ENCODE results near the gene ETV6.
A peak's percentile ranks its signal among the peaks of the same experiment; 100 is the strongest.
"Not testable (repeated sequence)": the region's sequence is repeated elsewhere in the genome, so short reads cannot be mapped to it uniquely, and the experiment has no call there.

ETV6 gene

GRCh38 chr12:11888029-11888428 lies 238.6 kb downstream of the ETV6 start:
- no peak for DNase-seq (ENCODE audit: low read depth)

GRCh38 chr12:11891346-11891745 lies 241.9 kb downstream of the ETV6 start:
- DNase-seq (ENCODE audit: low read depth), result no peak

DNA sequence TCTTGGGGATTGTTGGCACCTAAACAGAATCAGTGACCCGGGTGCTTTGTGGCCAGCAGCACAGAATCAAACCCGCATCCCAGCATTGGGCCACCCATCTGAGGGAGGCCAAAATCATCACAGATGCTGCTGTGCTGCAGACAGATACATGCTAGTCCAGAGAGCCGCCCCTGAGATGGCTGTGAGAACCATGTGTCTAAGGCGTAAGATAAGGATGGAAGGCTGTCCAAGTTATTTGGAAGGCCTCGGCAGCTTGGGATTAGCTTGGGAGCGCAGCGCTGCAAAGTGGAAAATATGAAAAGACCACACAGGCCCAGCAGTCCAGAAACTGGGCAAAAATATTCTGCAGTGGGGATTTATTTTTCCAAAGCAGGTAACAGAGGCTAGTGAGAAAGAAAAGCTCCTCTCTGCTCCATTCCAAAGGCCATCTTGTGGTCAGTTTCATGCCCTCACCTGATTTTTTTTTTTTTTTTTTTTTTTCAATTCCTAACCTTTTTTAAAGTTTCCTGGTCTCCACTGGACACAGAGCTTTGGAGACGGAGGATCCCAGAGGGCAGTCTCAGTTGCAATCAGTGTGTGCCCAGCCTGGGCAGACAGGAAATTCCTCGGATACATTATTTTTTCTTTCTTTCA lies 242.4 kb downstream of the ETV6 start:
- no peak for DNase-seq (ENCODE audit: low read depth)

DNA sequence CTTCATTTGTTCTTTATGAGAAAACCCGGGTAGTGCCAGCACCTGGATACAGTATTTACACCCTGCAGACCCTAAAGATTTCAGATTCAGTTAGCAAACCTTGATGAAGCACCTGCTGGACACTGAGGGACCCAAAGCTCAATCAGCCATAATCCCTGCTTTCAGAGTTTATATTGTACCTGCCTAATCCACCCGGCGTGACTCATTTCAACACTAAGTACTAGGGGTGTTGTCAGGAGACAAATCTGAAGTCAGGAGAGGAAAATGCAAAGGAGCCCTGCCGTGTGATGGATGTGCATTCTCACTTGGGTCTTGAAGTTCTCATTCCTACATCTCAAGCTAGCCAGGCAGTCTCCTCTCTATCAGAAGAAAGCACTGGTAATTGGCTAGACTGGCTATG lies 244.5 kb downstream of the ETV6 start:
- DNase-seq (ENCODE audit: low read depth), result no peak

GRCh38 chr12:11894890-11895289 lies 245.4 kb downstream of the ETV6 start:
- no peak for DNase-seq (ENCODE audit: low read depth)

DNA sequence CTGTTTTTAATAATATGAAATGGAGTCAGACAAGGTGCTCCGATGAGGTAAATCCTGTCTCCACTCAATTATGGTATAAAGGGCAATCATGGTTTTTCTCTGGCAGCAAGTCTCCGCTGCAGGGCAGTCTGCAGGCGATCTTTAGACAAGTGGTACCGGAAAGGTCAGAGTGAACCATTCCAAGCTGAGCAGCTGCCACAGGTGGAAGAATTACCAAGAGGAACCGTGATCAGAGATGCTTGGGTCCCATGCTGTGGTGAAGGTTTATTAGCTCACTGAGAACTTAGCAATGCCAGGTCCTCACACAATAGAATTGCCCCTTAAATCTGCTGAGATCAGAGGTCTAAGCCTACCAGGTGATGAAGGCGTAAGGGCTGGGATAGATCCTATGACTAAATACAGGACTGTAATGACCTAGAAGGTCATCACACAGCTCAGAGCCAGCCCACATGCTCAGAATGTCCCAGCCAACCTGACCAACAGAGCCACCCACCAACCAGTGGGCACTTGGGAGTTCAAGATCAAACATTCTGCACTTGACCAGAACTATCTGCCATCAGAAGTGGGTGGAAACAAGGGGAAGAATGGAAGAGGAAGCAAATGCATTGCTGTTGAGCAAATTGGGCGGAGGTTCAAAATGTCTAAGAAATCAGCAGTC lies 246.1 kb downstream of the ETV6 start:
- DNase-seq (ENCODE audit: low read depth), result no peak

DNA sequence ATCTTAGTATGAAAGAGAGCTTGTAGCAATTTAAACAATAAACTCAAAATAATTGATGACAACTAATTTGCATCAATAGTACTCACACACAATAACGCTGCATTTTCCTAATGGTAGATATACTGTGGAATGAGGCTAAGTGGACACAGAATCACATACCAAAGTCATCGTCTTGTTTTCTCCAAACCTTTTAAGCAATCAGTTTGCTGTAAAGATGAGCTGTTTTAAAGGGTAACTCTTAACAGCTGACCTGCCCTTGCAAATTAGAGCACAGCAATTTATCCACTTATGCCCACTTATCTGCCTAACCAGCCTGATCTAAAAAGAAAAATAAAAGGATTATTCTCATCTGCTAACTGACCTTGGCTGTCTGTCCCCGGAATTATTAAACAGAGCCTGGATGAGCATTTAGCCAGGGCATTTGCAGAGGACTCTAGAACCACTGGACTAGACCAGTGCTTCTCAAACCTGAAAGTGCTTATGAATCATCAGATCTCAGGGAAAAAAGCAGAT lies 247.0 kb downstream of the ETV6 start:
- no peak for DNase-seq (ENCODE audit: low read depth)

DNA sequence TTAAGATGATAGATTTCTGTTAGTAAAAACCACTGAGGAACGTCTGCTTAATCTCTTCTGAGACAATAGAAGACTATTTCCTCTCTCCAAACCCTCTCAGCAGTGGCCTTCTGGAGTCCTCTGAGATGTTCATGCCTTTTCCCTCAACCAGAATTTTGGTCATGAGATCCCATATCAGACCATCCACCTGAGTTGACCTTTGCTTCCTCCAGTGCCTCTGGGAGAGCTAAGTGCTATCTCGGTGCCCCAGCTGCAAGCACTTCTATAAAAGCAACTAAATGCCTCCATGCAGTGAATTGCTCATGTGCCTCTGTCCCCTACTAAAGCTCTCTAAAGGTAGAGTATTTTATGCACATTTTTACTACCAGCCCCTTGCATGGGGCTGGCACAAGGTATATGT lies 248.4 kb downstream of the ETV6 start:
- DNase-seq (ENCODE audit: low read depth), result no peak

- DNase-seq (ENCODE audit: low read depth), result peak; percentile 51
These were observed 252.4 kb downstream of the ETV6 start for GRCh38 chr12:11901701-11902524.

DNA sequence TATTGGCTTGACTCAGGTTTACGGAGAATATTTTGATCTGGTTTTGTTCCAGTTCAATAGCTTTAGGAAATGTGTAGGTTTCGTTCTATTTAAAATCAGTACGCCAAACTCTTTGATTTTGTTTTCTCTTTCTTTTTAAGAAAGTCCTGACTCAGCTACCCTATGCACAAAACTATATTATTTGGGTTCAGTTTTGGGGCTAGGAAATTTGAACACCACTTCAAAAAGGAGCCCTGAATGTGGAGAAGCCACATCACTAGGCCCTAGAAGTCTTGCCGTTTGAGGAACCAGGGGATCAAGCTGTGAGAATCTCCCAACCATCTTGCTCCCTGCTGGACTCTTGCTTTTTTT lies 253.0 kb downstream of the ETV6 start:
- no peak for DNase-seq (ENCODE audit: low read depth)

DNA sequence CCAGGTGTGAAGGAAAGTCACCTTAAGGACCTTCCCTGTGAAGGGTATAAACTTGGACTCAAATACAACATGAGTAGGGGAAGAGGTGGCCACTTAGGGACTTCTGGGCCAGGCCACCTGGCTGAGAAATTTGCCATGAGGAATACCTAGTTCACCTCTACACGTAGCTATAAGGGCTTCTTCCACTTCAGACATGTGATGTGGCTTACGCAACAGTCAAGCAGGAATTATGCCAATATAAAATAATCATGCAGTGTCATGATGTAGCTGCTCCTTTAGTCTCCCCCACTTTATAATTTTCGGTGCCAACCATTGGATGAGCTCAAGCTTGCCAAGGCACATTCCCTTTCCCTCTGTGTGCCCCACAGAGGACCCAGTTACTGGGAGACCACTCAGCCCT lies 254.7 kb downstream of the ETV6 start:
- no peak for DNase-seq (ENCODE audit: low read depth)

DNA sequence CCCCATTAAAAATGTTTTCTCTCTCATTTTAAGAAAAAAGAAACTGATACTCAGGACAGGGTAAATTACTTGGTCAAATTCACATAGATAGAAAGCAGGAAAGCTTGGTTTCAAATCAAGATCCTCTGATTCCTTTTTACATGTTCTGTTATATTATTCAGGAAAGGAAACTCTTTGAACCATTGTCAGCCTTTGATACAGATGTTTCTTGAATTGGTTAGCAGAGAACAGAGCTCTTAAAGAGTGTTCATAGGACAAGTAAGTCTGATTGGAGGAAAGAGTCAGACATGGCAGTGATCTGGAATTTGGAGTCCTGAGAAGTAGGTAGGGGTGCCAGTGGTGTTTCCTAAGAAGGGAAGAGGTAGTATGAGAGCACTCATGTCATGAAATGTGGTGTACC lies 256.1 kb downstream of the ETV6 start:
- no peak for DNase-seq (ENCODE audit: low read depth)

- DNase-seq (ENCODE audit: low read depth), result no peak
These were observed 256.9 kb downstream of the ETV6 start for GRCh38 chr12:11906286-11906935.

GRCh38 chr12:11907625-11908024 lies 258.2 kb downstream of the ETV6 start:
- DNase-seq (ENCODE audit: low read depth), result no peak

DNA sequence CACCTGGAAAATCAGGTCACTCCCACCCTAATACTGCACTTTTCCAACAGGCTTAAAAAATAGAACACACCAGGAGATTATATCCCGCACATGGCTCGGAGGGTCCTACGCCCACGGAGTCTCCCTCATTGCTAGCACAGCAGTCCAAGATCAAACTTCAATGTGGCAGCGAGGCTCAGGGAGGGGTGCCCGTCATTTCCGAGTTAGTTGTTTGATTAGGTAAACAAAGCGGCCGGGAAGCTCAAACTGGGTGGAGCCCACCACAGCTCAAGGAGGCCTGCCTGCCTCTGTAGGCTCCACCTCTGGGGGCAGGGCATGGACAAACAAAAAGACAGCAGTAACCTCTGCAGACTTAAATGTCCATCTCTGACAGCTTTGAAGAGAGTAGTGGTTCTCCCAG lies 259.9 kb downstream of the ETV6 start:
- not testable (repeated sequence) for DNase-seq (ENCODE audit: low read depth)

DNA sequence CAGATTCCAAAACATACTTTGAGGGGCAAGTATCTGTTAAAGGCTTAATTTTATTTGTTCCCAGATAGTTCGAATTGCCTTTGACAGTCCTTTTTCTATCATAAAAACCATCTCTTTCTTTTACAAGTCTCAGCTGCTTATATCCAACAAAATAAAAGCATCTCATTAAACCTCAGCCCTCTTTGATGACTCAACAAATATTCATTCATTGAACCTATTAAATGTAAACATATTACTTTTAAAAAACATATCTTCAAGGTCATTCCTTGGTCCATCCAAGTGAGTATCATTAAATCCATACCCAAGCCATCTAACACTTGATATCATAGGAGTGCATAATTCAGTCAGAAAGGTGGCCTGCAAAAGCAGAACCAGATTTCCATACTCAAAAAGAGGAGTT lies 266.6 kb downstream of the ETV6 start:
- no peak for DNase-seq (ENCODE audit: low read depth)

GRCh38 chr12:11916771-11917170 lies 267.3 kb downstream of the ETV6 start:
- DNase-seq (ENCODE audit: low read depth), result no peak

DNA sequence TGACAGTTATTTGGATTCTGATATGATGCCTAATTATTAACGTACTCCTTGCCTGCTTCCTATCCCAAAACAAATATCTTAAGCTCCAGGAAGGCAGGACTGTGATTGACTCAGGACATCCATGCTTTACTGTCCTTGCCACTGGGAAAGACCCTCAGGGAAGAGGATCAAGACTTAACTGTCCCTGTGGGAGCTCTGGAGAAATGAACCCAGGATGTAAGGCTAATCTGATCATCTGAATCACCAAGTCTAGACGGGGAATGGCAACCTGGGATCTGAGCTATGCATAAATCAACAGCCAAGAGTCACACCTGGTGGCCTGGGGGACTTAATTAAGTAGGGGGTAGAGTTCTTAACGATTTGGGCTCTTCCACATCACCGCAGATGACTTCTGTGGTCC lies 268.0 kb downstream of the ETV6 start:
- no peak for DNase-seq (ENCODE audit: low read depth)

GRCh38 chr12:11920231-11920630 lies 270.8 kb downstream of the ETV6 start:
- no peak for DNase-seq (ENCODE audit: low read depth)

DNA sequence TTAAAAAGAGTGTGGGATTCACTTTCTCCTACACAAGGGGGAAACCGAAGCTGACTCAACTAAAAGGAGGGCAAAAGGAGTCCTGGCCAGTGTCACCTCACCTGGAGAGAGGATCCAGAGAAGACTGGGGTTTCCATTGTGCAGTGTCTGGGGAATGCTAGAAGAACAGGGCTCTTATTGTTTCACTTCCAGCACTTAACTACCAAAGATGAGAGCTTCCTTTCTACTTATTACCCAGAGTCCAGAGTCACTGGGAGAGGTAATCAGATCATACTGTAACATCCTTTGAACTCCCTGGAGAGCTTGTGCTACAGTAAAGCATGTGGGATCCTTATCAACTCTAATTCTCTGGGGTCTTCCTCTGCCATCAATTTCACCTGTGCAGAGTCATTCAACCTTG lies 272.9 kb downstream of the ETV6 start:
- DNase-seq (ENCODE audit: low read depth), result no peak

DNA sequence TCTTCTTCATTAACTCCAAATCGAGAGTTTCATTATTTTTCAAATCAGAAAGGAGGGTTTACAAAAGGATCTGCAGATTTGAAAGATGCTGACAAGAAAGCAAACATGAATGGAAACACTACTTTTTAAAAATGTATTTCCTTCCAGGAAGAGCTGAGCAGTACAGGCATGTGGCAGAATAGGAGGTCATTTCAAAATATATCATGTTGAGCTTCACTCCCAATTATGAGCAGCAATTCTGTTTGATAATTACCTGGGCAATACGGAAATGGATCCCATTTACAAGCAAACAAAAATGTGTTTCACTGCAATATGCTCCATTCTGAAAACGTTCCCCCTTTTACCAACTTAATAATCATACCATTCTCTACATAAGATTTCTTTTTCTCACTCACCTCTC lies 273.6 kb downstream of the ETV6 start:
- no peak for DNase-seq (ENCODE audit: low read depth)

- no peak for DNase-seq (ENCODE audit: low read depth)
These were observed 277.9 kb downstream of the ETV6 start for GRCh38 chr12:11927286-11927935.
